Renal pelvis (tissue), 3 donors: ENCODE measurements around the gene IGFBP6. TPM values are rescaled to one million over a fixed set of nuclear protein-coding genes. Genes with fewer than 3 reads are reported as not detected.

ENCODE experiments used
- polyA plus RNA-seq, 3 donors: library from polyadenylated mRNA; unstranded; fragments of 120-200 nt; gene quantifications; one replicate each; pipeline ENCODE4 v1.2.1, GENCODE V29; 2013; ENCODE audit not compliant: insufficient read length in 3 of 3

The IGFBP6 gene
- polyA plus RNA-seq, 3 donors, result 10.4 to 17.6 (median 13.6) TPM

Other genes with a start within 250 kb of the IGFBP6 start
- not detected for gene KRT78, start 248.7 kb upstream of the IGFBP6 start, polyA plus RNA-seq
- gene KRT8, start 192.6 kb upstream of the IGFBP6 start, polyA plus RNA-seq, result 100 to 1,000 TPM; 234 to 269 (median 243) TPM
- gene KRT18, start 148.5 kb upstream of the IGFBP6 start, polyA plus RNA-seq, result 100 to 1,000 TPM; 180 to 199 (median 187) TPM
- 100 to 1,000 TPM; 463 to 529 (median 471) TPM for gene EIF4B, start 91.2 kb upstream of the IGFBP6 start, polyA plus RNA-seq
- gene TNS2, start 47.6 kb upstream of the IGFBP6 start, polyA plus RNA-seq, result 100 to 1,000 TPM; 102 to 132 (median 114) TPM
- gene SPRYD3, start 18.3 kb upstream of the IGFBP6 start, polyA plus RNA-seq, result 10 to 100 TPM; 17.4 to 19.8 (median 18.2) TPM
- 1 to 10 TPM; 2.4 to 3.0 (median 2.7) TPM for gene SOAT2, start 5.8 kb downstream of the IGFBP6 start, polyA plus RNA-seq
- 10 to 100 TPM; 67.8 to 81.5 (median 76.2) TPM for gene ZNF740, start 83.1 kb downstream of the IGFBP6 start, polyA plus RNA-seq
- gene CSAD, start 83.3 kb downstream of the IGFBP6 start, polyA plus RNA-seq, result 100 to 1,000 TPM in 2 of 3 donors, 10 to 100 TPM in 1; 36.9 to 113 (median 106) TPM
- 1 to 10 TPM; 1.7 to 1.9 (median 1.7) TPM for gene ITGB7, start 109.6 kb downstream of the IGFBP6 start, polyA plus RNA-seq
- 10 to 100 TPM; 32.0 to 38.1 (median 35.7) TPM for gene RARG, start 134.5 kb downstream of the IGFBP6 start, polyA plus RNA-seq
- gene ESPL1, start 170.6 kb downstream of the IGFBP6 start, polyA plus RNA-seq, result 10 to 100 TPM; 11.6 to 16.0 (median 14.3) TPM
- 100 to 1,000 TPM; 564 to 760 (median 671) TPM for gene PFDN5, start 197.9 kb downstream of the IGFBP6 start, polyA plus RNA-seq
- gene MYG1, start 202.0 kb downstream of the IGFBP6 start, polyA plus RNA-seq, result 10 to 100 TPM; 59.5 to 62.9 (median 62.2) TPM
- gene AAAS, start 223.9 kb downstream of the IGFBP6 start, polyA plus RNA-seq, result 10 to 100 TPM; 85.1 to 93.6 (median 86.9) TPM
- gene SP7, start 238.7 kb downstream of the IGFBP6 start, polyA plus RNA-seq, result under 1 TPM in 2 of 3 donors, not detected in 1; 0.10 to 0.43 TPM